Effector CD4-positive, alpha-beta T cell (primary cell): ENCODE measurements around the gene ARHGEF19.
"Not testable (repeated sequence)": the region's sequence is repeated elsewhere in the genome, so short reads cannot be mapped to it uniquely, and the experiment has no call there.

Experiments used
- DNase-seq: peaks from one replicate; pipeline ENCODE4 v3.0.0-alpha.2; 2020

Gene ARHGEF19

GRCh38 chr1:16163608-16164212 lies 48.7 kb downstream of the ARHGEF19 start:
- not testable (repeated sequence) for DNase-seq

DNA sequence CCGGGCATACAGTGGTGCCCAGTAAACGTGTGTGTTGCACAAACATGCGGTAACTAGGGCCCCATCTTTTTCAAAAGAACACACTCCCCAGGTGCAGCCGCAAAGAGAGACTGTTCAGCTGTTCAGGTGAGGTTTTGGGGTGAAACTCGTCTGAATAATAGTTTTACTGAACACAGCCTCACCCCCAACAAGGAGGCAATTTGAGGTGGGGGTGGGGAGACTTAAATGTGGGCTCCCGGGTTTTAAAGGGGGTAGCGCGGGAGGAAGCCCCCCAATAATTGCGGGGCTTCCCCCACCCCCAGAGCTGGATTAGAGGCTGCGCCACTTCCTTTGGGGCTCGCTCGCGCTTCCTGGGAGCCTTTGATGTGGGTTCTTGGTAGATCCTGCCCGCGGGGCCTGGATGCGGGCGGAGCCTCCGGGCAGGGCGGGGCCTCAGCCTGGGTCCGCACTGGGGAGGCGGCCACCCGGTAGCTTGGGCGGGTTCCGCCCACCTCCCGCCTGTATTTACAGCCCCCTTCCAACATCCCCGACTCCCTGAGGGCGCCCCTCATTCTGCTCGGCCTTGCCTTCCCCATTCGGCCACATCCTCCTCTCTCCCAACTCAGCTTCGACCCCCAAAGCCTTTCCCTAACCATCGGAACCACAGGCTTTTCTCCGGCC lies 50.2 kb downstream of the ARHGEF19 start:
- DNase-seq = peak; percentile 47

GRCh38 chr1:16161717-16162116 lies 50.7 kb downstream of the ARHGEF19 start:
- DNase-seq = no peak

- DNase-seq = no peak
Measured at GRCh38 chr1:16158993-16159831, 53.2 kb downstream of the ARHGEF19 start.

GRCh38 chr1:16158025-16158424 lies 54.4 kb downstream of the ARHGEF19 start:
- DNase-seq = no peak

DNA sequence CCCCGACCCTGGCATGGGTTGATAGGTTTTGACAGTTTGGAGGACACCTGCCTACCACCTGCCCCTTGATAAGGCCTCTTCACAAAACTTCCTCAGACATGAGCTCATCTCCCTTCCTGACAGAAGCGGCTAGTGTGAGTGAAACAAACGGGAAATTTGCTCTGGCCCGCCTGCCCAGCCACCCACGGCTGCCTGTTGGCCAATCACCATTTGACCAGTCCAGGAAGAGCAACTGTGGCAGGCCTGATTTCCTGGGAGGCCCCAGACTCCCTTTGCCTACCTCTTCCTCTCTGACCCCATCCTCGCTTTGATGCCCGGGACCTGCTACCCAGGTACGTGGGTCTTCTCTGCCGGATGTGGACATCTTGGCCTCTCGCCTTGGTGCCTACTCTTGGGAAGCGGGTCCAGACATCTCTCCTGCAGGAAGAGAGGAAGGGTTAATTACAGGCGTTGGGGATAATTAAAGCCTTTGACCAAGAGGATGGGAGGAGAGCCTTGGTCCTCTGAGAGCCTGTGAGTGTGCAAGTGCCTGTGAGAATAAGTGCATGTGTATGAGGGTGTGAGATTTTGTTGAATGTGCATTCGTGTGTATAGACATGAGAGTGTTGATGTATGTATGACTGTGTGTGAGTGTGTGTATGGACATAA lies 55.5 kb downstream of the ARHGEF19 start:
- no peak for DNase-seq

- no peak for DNase-seq
Measured at GRCh38 chr1:16155537-16156410, 56.7 kb downstream of the ARHGEF19 start, which contains the start of gene EPHA2. Gene EPHA2, minus strand, starts transcription at chr1:16156069. Its CDS starts 137 bp downstream, at chr1:16155932.

DNA sequence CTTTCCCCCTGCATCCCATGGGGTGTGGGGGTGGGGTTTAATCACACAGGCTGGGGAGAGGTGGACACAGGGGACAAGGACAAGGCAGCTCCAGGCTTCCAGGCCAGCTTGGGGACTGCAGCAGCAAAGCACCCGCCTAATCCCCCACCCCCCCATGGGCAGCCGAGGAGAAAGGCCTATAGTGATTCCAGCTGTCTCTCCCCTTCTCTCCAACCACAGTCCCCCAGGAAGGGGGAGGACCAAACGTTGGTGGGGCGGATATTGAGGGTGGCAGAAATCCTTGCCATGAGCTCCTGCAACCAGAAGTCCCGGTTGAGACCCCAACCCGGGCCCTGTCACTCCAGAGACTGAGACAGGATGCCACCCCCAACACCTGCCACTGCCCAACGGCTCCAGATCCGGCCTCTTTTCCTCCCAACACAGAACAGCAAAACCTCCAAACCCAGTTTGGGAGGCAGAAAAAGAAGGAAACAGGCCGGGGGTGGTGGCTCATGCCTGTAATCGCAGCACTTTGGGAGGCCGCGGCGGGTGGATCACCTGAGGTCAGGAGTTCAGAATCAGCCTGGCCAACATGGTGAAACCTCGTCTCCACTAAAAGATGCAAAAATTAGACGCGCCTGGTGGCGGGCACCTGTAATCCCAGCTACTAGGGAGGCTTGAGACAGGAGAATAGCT lies 58.3 kb downstream of the ARHGEF19 start:
- no peak for DNase-seq

GRCh38 chr1:16153096-16153998 lies 59.1 kb downstream of the ARHGEF19 start:
- DNase-seq = no peak

- DNase-seq = no peak
Measured at GRCh38 chr1:16152481-16153087, 59.9 kb downstream of the ARHGEF19 start.

DNA sequence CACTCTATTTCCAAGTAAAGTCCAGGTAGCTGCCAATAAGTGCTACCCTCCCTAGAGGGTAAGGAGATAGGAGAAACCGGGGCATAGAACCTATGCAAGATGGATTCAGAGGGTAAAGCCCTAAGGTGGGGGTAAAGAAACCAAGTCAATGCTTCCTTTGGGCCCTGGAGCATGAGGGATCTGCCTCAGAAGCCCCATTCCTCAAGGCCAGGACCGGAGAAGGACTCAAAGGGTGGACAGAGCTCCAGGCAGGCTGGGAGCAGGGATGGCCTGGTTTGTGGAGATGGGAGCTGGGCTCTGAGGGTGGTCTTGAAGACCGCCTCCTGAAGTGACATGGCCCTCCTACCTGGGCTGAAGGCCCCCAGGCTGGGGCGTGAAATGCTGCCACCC lies 60.5 kb downstream of the ARHGEF19 start:
- no peak for DNase-seq

GRCh38 chr1:16151196-16151994 lies 61.1 kb downstream of the ARHGEF19 start:
- no peak for DNase-seq

GRCh38 chr1:16150508-16150907 lies 61.9 kb downstream of the ARHGEF19 start:
- no peak for DNase-seq

DNA sequence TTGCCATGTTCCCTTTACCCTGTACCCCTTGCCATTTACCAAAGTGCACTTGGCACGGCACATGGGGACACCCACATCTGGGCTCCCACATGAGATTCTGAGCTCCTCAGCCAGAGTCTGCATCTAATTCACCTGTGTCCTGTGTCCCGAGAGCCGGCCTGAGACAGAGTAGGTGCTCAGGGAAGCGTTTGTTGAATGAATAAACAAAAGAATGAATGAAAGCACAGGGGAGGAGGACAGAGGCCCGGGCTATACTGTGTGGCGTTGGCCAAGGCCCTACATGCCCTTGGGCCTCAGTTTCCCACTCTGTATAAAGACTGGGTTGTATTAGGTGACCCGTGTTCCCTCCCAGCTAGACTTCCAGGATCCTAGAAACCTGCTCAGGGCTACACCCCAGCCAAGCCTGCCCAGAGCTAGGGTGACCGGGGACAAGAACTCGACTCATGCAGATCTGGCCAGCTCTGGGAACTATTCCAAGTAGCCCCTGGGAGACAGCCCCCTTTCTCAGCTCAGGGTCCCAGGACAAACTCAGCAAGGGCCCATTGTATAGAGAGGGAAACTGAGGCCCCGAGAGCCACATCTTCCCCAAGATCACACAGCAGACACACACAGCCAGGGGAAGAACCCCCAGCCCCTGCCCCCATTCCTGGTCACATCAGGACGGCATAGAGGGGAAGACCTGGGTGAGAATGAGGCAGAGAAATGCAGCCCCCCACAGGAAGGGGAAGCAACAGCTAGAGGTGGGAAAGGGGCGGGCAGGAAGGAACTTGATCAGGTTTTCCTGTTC lies 62.6 kb downstream of the ARHGEF19 start:
- DNase-seq = no peak

- DNase-seq = no peak
Measured at GRCh38 chr1:16149146-16149545, 63.3 kb downstream of the ARHGEF19 start.

DNA sequence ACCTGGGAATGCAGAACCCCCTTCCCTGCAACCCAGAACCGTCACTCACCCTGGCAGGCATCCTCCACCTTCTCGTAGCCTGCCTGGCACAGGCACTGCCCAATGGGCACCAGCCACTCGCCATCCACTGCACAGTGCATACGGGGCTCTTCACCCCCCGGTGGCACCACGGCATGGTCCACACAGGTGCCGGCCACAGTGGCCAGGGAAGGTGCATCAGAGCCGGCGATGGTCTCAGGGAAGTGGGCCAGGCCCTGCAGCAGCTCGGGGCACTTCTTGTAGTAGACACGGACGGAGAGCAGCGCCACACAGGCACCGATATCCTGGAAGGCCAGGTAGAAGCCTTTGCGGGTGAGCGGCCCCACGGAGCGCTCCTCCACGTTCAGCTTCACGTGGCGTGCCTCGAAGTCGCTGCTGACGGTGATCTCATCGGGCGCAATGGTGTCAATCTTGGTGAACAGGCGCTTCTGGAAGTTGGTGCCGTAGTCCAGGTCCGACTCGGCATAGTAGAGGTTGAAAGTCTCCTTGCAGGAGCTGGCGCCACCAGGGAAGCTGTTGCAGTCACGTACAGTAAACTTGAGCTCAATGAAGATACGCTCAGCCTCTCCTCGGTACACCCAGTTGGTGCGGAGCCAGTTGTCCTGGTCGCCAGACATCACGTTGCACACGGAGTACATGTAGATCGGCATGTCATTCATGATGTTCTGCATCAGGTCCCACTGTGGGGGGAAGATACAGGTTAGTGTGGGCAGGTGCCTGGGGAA lies 63.9 kb downstream of the ARHGEF19 start:
- no peak for DNase-seq
